ENCODE results near the gene TLL1.

TLL1 gene

GRCh38 chr4:165963621-165964020 lies 90.6 kb downstream of the TLL1 start:
- DNase-seq (ENCODE audit: extremely low spot score), result no peak
- no peak for TF ChIP-seq CTCF (IDR thresholded peaks at IDR 0.05; ENCODE audit: control extremely low read depth, extremely low read depth, low read depth, missing control alignments)
- ChIA-PET CTCF (interaction anchor here (0.8 kb wide), 1 partner anchor 16 kb away, joined by 3 read pairs; no protein-coding TSS in a partner anchor), POLR2A (no interaction called here)

- no peak for TF ChIP-seq CTCF (IDR thresholded peaks at IDR 0.05; ENCODE audit: control extremely low read depth, extremely low read depth, low read depth, missing control alignments)
- CTCF ChIA-PET, result interaction anchor here (0.7 kb wide), 1 partner anchor 10 kb away, joined by 3 read pairs; no protein-coding TSS in a partner anchor
- POLR2A ChIA-PET, result no interaction called here
- DNase-seq (ENCODE audit: extremely low spot score), result no peak
These were observed 91.6 kb downstream of the TLL1 start for GRCh38 chr4:165964591-165964990.

GRCh38 chr4:165965503-165965902 lies 92.5 kb downstream of the TLL1 start:
- ChIA-PET CTCF (no interaction called here), POLR2A (no interaction called here)
- no peak for TF ChIP-seq CTCF (IDR thresholded peaks at IDR 0.05; ENCODE audit: control extremely low read depth, extremely low read depth, low read depth, missing control alignments)
- DNase-seq (ENCODE audit: extremely low spot score), result no peak

GRCh38 chr4:165966833-165967232 lies 93.8 kb downstream of the TLL1 start:
- TF ChIP-seq CTCF (IDR thresholded peaks at IDR 0.05; ENCODE audit: control extremely low read depth, extremely low read depth, low read depth, missing control alignments), result no peak
- ChIA-PET POLR2A (no interaction called here), CTCF (interaction anchor here (1.5 kb wide), 1 partner anchor 52 kb away, joined by 3 read pairs; no protein-coding TSS in a partner anchor)
- DNase-seq (ENCODE audit: extremely low spot score), result no peak

GRCh38 chr4:165967486-165967885 lies 94.4 kb downstream of the TLL1 start:
- ChIA-PET POLR2A (no interaction called here), CTCF (no interaction called here)
- TF ChIP-seq CTCF (IDR thresholded peaks at IDR 0.05; ENCODE audit: control extremely low read depth, extremely low read depth, low read depth, missing control alignments), result no peak
- no peak for DNase-seq (ENCODE audit: extremely low spot score)

GRCh38 chr4:165970703-165971420 lies 97.8 kb downstream of the TLL1 start:
- no peak for DNase-seq (ENCODE audit: extremely low spot score)
- ChIA-PET POLR2A (no interaction called here), CTCF (no interaction called here)
- no peak for TF ChIP-seq CTCF (IDR thresholded peaks at IDR 0.05; ENCODE audit: control extremely low read depth, extremely low read depth, low read depth, missing control alignments)
